Dermis microvascular lymphatic vessel endothelial cell (primary cell): ENCODE results near the gene PRDM5. TPM values are rescaled to one million over a fixed set of nuclear protein-coding genes. Genes with fewer than 3 reads are reported as not detected.

Source experiments
- DNase-seq, 2 donors: peaks; one replicate each; pipeline versions ENCODE4 v3.0.0 to v3.0.0-alpha.2; 2010; ENCODE audit warnings: low read depth in 2 of 2
- total RNA-seq: library from RNA; depleted of rRNA; stranded (reverse); fragments of >200 nt; gene quantifications from 2 replicates; pipeline ENCODE4 v1.2.1, GENCODE V29; 2014

The PRDM5 gene
- total RNA-seq, 1 donor from 2014 or later, result 3.5 TPM

DNA sequence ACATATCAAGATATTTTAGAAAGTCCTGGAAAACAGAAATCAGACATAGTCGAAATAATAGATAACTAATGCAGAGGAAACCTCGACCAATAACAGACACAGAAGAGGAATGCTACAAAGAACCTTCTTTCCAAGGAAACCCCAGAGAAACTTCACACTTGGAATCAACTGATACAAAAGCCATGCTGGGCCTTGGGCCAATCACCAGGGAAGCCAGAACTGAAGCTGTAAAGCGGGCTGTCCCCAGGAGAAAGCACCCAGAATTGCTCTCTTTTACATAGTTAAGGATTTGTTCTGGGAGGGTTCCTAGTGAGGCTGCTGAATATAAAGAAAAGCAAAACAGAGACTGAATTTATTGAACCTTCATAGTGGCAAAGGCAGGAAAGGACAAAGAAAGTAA lies 100.5 kb downstream of the PRDM5 start:
- DNase-seq, result no peak

DNA sequence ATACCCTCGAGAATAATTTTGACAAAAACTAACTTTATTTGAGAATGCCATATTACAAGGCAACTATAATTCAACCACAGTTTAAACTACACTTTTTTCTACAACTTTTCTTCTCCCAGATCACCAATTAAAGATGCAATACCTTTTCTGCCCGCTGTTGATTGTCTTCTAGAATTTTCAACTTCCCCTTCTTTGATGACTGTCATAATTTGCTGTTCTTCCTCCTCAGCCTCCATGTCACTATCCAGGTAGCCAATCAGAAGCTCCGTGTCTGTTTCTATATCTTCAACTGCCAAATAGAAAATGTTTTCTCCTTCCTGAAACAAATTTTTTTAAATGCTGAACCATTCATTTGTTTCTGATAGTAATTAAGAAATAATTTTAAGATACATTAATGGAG lies 101.5 kb downstream of the PRDM5 start:
- DNase-seq, result no peak

DNA sequence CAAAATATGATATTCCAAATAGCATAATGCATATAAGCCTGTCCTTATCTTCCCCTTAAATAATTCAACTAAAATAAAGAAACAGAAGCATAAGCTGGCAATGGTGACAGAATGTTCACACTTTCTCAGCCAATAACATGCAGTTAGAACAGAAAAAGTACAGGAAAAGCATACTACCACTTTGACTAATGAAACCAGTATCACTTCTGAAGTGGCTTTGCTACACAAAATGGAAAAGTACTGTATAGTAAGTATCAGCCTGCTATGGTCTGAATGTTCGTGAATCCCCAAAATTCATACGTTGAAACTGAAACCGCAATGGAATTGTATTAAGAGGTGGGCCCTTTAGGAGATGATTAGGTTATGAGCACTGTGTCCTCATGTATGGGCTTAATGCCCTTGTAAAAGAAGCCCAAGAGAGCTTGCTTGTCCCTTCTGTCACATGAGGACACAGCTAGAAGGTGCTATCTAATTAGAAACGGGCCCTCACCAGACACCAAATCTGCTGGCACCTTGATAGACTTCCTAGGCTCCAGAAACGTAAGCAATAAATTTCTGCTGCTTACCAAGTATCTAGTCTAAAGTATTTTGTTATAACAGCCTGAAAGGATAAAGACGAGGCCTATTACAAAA lies 102.6 kb downstream of the PRDM5 start:
- DNase-seq, result no peak

DNA sequence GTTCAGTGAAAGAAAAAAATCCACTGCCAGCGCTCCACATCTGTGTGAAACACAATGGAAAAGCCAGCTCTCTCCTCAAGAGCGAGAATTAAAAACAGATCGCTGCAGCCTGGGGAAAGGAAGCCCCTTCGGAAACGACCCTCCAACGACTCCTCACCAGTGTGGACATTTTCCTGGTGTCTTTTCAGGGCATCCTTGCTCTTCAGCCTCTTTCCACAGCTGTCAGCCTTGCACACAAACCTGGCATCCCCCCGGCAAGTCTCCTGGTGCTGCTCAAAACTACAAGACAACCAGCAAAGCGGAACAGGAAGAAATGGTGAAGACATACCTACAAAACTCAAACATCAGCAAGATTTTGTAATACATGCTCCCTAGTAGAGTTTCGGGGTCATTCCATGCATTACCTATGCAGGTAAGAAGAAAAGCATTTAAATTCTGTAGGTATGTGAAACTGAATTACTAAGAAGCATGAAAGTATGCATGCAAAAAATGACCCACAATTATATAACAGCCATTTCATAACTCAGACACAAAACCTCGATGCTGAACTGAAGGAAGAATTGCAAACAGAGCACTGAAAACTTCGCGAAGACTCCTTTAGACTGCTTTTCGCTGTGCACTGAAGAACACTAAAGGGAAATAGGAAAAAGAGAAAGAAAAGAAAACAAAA lies 106.1 kb downstream of the PRDM5 start:
- DNase-seq, result no peak

DNA sequence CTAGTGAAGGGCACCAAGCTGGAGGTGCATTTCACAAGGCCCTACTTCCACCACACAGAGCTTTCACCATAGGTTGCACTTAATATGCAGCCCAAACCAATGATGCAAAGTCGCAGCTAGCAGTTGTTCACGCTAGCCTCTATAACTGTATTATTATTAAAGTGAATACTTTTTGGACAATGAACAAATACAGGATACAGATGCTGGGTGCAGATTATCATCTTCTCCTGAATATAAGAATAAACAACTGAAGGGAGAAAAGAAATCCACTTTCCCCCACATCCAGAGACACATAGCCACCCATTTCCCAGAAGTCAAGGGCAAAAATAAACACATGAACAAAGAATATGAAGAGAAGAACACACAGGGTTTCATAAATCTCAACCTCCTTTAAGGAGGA lies 107.2 kb downstream of the PRDM5 start:
- DNase-seq, result peak in 1 of 2 donors; percentile 32

DNA sequence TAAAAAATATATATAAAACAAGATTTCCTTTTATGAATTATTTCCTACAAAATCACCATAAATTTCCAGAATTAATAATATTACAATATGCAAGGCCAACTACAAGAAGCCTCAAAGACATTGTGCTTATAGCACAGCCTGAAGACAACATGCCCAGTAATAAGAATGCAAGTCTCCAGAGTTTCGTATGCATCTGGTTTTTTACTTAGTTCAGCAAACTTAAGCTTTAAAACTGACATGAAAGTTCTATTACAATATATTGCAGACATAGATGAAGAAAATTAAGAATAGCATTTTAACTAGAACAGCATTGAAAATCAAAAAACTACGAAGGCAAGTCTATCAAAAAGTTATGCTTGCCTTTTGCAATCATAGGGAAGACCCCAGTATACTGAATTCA lies 107.6 kb downstream of the PRDM5 start:
- no peak for DNase-seq

DNA sequence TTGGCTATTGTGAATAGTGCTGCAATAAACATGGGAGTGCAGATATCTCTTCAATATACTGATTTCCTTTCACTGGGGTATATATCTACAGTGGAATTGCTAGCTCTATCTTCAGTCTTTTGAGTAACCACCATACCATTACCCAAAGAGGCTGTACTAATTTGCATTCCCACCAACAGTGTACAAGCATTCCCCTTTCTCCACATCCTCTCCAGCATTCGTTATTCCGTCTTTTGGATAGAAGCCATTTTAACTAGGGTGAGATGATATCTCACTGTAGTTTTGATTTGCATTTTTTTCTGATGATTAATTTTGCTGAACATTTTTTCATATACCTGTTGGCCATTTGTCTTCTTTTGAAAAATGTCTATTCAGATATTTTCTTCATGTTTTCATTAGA lies 110.3 kb downstream of the PRDM5 start:
- DNase-seq, result no peak

DNA sequence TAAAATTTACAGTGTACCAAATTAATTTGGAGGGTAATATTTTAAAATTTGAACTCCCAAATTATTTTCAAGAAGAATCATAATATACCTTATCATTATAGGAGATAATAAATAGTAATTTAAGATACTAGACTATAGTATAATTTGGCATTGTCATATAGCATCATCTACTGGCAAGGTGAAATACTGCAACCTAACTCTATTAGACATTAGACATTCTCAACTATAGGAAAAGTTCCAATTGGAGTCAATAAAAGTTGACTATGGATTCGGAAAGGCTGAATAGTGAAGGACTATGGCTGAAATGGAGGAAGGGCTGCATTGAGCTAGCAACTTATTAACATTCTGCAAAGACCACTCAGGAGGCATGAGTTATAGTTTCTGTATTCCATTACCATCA lies 113.0 kb downstream of the PRDM5 start:
- DNase-seq, result no peak

DNA sequence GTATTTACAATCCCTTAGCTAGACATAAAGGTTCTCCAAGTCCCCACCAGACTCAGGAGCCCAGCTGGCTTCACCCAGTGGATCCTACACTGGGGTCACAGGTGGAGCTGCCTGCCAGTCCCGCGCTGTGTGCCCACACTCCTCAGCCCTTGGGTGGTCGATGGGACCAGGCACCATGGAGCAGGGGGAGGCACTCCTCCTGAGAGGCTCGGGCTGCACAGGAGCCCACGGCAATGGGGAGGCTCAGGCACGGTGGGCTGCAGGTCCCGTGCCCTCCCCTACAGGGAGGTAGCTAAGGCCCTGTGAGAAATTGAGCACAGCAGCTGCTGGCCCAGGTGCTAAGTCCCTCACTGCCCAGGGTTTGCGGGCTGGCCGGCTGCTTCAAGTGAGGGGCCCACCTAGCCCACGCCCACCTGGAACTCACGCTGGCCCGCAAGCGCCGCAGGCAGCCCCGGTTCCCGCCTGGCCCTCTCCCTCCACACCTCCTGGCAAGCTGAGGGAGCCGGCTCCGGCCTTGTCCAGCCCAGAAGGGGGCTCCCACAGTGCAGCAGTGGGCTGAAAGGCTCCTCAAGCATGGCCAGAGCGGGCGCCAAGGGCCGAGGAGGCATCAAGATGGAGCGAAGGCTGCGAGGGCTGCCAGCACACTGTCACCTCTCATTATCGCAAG lies 113.9 kb downstream of the PRDM5 start:
- DNase-seq, result no peak

DNA sequence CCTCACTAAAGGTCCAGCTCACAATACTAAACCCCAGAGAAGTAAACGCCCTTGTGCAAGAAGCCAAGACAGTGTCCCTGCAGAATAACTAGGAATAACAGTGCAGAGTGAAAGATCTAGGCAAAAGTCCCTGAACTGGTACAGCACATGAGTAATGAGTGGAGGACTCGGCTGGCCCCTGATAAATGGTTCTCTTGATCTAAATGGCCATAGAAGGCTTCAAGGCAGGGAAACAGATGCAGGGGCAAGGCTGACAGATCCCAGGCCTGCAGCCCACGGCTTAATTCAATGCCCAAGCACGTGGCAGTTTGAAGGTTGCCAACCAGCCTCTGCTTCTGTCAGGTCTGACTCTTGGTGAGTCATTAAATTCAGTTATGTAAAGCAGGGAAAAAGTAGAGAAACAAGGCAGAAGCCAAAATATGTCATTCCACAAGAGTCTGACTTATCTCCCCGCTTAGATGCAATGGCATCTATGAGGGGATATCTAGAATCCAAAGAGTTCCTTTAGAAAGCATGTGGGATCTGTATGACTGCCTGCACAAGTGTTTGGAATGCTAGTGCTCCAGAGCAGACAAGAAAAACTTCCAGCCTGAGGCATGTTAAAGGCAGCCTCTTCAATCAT lies 121.3 kb downstream of the PRDM5 start:
- no peak for DNase-seq

DNA sequence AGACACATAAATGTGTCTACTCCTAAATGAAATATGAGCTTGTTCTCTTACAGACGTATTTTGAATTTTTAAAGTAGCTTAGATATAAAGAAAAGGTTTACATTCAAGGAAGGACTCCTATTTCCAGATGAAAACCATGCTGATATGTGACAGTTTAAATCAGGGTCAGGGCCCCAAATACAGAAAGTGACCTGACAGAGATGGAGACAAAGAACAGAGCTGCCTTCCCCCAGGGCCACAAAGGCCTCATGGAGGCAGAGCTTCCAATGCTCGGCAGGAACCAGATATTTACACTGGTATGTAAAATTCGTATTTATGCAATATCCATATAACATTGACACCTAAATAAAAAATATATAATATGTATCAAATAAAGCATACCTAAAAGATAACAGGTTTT lies 124.0 kb downstream of the PRDM5 start:
- DNase-seq, result no peak

DNA sequence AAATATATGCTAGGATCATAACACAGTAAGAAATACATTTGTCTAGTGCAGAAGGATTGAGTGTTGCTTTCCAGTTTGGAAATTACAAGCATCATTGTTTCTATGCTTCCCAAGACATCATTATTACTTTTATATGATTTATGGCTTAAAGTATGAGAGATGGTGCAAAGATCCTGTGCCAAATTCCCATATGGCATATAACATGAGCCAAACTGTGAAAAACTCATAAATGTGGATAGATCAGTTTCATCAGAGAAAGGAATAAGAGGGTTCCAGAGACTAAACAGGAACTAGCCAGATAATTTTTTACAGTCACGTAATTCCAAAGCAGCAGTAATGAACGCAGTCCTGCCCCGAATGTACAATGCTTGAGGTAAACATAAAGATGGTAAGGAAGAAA lies 126.3 kb downstream of the PRDM5 start:
- DNase-seq, result no peak

DNA sequence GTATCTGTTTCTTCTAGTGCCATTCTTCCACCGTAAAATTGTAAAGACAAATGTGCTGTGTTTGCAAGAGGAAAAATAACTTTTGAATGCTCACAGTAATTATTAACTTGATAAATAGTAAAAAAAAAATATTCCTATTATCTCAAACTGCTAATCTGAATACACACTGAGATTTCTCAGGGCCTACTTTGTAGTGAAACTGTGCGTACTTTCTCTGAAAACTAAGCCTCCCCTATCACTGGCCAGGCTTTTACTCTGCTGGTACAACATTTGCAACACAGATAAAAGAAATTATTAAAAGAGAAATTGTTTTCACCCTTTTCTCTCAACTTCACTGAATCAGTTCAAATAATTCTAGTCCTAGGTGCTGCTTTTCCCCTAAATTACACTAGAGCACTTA lies 137.3 kb downstream of the PRDM5 start:
- no peak for DNase-seq

DNA sequence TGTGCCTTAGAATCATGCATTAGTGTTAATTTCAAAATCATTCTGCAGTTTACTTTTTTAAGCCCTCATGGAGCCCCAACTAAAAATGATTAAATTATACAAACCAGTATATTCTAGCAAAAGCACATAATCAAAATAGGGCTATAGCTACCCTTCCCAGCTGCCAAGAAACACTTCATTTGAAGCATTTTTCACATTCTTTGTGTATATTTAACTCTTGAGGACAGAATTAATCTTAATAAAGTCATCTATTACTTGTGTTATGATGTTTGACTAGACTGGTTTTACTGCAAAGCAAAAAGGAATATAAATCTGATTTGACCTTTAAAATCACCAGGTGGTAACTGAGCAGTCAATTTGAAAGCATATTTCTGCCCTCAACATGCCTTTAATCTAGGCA lies 145.1 kb downstream of the PRDM5 start:
- DNase-seq, result no peak

DNA sequence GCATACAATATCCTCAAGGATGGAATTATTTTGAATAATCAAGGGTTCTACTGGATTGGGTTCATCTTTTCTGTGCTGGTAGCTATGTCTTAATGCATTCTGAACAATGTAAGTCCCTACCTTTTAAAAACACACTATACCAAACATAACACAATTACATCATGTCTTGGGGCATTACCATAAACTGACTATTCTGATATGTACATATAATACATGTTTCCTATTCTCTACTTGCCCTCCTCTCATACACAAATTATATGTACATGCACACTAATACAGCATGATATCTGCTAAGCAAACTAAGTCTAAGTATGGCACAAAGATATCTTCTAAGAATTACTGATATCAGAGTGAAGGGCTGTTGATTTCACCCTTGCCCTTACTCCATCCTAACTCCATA lies 147.1 kb downstream of the PRDM5 start:
- no peak for DNase-seq

DNA sequence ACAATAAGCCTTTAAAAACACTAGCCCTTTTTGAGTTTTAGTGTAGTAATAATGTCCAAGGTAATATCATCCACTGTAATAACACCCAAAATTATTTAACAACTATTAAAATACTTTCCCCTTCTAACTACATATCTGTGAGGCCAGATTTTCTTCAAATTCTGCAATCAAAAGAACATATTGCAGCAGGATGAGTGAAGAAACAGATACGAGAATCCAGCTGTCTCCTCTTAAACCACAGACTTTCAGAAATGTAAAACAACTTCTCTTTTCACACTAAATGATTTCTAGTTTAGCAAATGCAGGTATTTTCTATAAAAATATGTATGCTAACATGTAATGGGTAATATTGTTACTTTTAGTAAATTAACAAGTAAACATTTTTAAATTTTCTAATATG lies 148.9 kb downstream of the PRDM5 start:
- no peak for DNase-seq

DNA sequence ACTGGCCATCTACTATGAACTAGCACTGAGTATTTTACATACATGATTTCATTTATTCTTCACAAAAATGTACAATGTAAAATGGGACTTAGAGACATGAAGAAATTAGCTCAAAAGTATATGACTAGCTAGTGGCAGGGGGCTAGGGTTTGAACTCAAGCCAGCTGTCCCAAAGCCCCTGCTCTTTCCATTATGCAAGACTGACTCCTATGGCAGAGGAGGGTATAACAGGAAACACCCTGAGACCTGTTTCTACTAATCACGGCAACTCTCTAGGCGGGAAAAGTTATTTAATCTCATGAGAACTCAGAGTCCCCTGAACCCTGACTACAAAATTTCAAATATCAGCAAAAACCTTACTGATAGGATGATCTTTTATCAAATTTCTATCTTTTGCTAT lies 150.6 kb downstream of the PRDM5 start:
- DNase-seq, result no peak

DNA sequence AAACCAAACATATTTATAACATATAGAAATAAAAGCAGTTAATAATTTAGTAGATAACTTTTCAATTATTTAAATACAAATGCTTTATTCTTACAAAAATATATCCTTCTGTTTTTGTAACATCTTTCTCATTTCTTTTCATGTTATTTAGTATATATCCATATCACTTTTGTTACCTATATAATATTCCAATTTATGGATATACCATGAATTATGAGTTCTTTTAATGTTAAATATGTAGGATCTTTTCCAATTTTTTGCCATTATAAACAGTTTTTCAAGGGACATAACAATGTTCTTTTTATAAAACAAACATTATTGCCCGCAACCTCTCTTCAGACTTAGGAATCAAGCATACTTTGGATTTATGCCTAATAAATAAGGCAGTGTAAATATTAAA lies 151.6 kb downstream of the PRDM5 start:
- no peak for DNase-seq

DNA sequence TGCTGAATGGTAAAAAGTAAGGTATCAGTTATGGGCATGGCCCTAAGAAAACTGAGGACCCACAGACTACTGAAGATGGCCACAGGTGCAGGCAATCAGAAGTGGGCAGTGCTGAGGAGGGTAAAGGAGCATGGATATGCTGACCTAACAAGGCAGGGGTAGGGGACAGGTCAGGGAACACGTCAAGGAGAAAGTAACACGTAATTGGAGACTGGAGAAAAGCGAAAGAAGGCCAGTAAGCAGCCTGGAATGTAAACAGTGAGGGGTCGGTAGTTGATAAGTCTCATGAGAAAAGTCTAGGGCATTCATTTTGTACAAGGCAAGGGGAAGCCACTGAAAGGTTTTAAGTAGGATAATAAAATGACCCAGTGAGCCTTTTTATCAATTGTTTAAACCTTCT lies 153.3 kb downstream of the PRDM5 start:
- DNase-seq, result no peak

DNA sequence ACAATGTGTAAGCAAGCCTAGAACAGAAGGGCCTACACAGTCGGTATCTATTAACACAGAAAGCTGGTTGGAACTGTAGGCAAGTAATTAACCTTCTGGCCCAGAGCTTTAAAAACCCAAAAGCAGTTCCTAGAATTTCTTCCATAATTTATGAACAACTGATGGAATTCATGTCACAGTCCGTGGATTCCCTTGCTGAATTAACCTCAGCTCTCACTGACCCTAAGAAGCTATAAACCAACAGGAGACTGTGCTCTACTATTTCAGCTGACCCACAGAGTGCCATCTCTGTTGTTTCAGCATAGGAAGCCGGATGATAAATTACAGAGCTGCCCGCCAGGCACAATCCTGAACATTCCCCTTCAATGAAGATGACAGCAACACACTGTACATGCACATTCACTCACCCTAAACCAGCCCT lies 157.3 kb downstream of the PRDM5 start:
- no peak for DNase-seq

DNA sequence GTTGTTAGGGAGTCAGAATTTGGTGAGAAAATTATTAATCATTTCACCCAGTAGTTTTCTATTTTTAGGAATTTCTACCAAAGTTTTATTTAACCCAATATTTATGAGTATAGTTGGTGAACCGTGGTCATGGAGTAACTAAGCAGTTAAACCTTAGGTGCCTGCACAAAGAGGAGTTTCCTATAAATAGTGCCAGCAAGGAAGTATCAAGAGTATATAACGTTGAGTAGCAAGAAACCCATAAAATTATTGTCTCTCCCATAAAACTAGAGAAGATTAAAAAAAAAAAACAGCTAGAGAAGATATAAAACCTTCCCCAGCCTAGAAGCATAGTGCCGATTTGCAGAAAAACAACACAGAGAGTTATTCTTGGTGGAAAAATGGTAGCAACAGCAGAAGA lies 158.9 kb downstream of the PRDM5 start:
- no peak for DNase-seq

DNA sequence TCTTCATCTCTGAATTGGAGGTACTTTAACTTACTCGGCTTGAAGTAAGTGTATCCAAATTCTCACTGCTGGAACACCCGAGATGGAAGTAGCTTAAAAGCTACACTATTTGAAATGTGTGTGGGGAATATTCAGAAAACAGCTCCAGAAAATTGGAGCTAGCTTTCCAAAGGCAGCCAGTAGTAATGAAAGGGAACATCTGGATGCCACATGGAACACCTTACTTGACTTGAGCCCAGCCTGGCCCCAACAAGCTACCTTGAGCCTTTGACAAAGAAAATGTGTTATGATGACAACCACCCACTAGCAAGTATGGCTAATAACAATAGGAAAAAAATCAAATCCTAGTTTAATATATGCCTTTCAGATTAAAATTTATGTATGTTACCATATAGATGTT lies 161.5 kb downstream of the PRDM5 start:
- DNase-seq, result no peak

DNA sequence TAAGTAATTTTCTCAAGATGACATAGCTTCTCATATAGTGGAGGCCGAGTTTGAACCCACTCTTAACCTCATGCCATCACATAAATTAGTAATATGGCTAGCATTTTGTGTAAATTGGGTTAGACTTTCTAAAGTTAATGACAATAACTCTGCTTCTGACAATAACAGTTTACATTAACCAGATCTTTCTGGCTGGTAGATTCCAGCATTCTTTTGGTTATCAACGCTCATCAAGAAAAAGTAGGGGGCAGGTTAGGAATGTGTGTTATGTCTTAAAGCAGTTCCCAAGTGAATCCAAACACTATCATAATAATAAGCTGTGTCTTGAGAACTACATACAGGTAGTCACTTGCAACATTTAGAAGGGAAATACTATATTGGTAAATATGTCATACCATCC lies 162.5 kb downstream of the PRDM5 start:
- no peak for DNase-seq
